Naive B cell (primary cell): Measurements from ENCODE around the gene TUBB1. TPM values are rescaled to one million over a fixed set of nuclear protein-coding genes. Genes with fewer than 3 reads are reported as not detected.

Experiments
- ATAC-seq, 2 donors: fragments of 150-1000 bp; cut with Tn5 transposase; 2 replicates each; pipeline ENCODE4 v1.10.0; 2021; ENCODE audit warnings: low read depth in 2 of 2, mild to moderate bottlenecking in 2 of 2, moderate library complexity in 2 of 2
- DNase-seq: peaks from one replicate; pipeline ENCODE4 v3.0.0; 2022
- H3K27ac Mint-ChIP-seq, 6 donors: one replicate each; pipeline ENCODE4 v1.8.0; 2020 to 2022; ENCODE audit warnings: mild to moderate bottlenecking in 6 of 6, mixed read lengths in 6 of 6, moderate library complexity in 5 of 6, inconsistent platforms in 2 of 6
- H3K27me3 Mint-ChIP-seq, 3 donors: one replicate each; pipeline ENCODE4 v1.8.0; 2021 to 2022; ENCODE audit warnings: mixed read lengths in 3 of 3, mild to moderate bottlenecking in 1 of 3
- H3K36me3 Mint-ChIP-seq, 2 donors: one replicate each; pipeline ENCODE4 v1.8.0; 2020 to 2022; ENCODE audit warnings: mixed read lengths in 2 of 2, inconsistent platforms in 1 of 2, mild to moderate bottlenecking in 1 of 2
- H3K4me1 Mint-ChIP-seq, 3 donors: one replicate each; pipeline ENCODE4 v1.8.0; 2020 to 2022; ENCODE audit warnings: mixed read lengths in 3 of 3, inconsistent platforms in 1 of 3, mild to moderate bottlenecking in 1 of 3, moderate library complexity in 1 of 3
- H3K4me3 Mint-ChIP-seq, 8 donors: one replicate each; pipeline ENCODE4 v1.8.0; 2020 to 2022; ENCODE audit warnings: mild to moderate bottlenecking in 8 of 8, mixed read lengths in 8 of 8, moderate library complexity in 8 of 8, inconsistent platforms in 2 of 8
- H3K9me3 Mint-ChIP-seq, 7 donors: one replicate each; pipeline ENCODE4 v1.8.0; 2020 to 2022; ENCODE audit warnings: mixed read lengths in 7 of 7, mild to moderate bottlenecking in 5 of 7, inconsistent platforms in 2 of 7, moderate library complexity in 1 of 7
- polyA plus RNA-seq, 6 donors: library from polyadenylated mRNA; unstranded; fragments of 300-500 nt; fragmentation: Illumina TruSeq; gene quantifications; one replicate each; pipeline ENCODE4 v1.2.3, GENCODE V29; 2021; ENCODE audit warnings: low read depth in 6 of 6

TUBB1 gene
- polyA plus RNA-seq, 6 donors from 2014 or later: 2.5 to 16.4 (median 11.0) TPM

GRCh38 chr20:59023616-59024015, 4.4 kb downstream of the TUBB1 start:
- peak overlapping the region in 2 of 6 donors; percentile 38 to 67 for H3K27ac Mint-ChIP-seq
- H3K9me3 Mint-ChIP-seq: no peaks in the 10 kb centered on the region
- ATAC-seq (no peak), DNase-seq (no peak)
- peaks cover 0 to 18% of the 10 kb centered on the region in 2 donors for H3K36me3 Mint-ChIP-seq
- H3K4me1 Mint-ChIP-seq: peaks cover 17 to 31% (median 26%) of the 10 kb centered on the region in 3 donors
- no peaks in the 10 kb centered on the region for H3K27me3 Mint-ChIP-seq
- H3K4me3 Mint-ChIP-seq: no peak overlapping the region

- no peak overlapping the region for H3K27ac Mint-ChIP-seq
- no peaks in the 10 kb centered on the region for H3K9me3 Mint-ChIP-seq
- no peaks in the 10 kb centered on the region for H3K27me3 Mint-ChIP-seq
- DNase-seq (no peak), ATAC-seq (no peak)
- H3K4me3 Mint-ChIP-seq: no peak overlapping the region
- H3K36me3 Mint-ChIP-seq: peaks cover 0 to 18% of the 10 kb centered on the region in 2 donors
- H3K4me1 Mint-ChIP-seq: peaks cover 17 to 35% (median 31%) of the 10 kb centered on the region in 3 donors
Measured at GRCh38 chr20:59024111-59024530, 4.9 kb downstream of the TUBB1 start.

GRCh38 chr20:59025086-59025485, 5.9 kb downstream of the TUBB1 start:
- Mint-ChIP-seq H3K27me3 (no peaks in the 10 kb centered on the region), H3K9me3 (no peaks in the 10 kb centered on the region), H3K27ac (no peak overlapping the region), H3K4me3 (no peak overlapping the region), H3K4me1 (peaks cover 22 to 42% (median 41%) of the 10 kb centered on the region in 3 donors), H3K36me3 (peaks cover 0 to 18% of the 10 kb centered on the region in 2 donors)
- no peak for DNase-seq
- no peak for ATAC-seq

GRCh38 chr20:59025511-59025910, 6.3 kb downstream of the TUBB1 start:
- no peak overlapping the region for H3K4me3 Mint-ChIP-seq
- peaks cover 0 to 18% of the 10 kb centered on the region in 2 donors for H3K36me3 Mint-ChIP-seq
- H3K4me1 Mint-ChIP-seq: peaks cover 25 to 46% (median 45%) of the 10 kb centered on the region in 3 donors
- H3K27me3 Mint-ChIP-seq: no peaks in the 10 kb centered on the region
- H3K9me3 Mint-ChIP-seq: no peaks in the 10 kb centered on the region
- no peak for DNase-seq
- no peak for ATAC-seq
- H3K27ac Mint-ChIP-seq: peak overlapping the region in 2 of 6 donors; percentile 75 to 78

DNA sequence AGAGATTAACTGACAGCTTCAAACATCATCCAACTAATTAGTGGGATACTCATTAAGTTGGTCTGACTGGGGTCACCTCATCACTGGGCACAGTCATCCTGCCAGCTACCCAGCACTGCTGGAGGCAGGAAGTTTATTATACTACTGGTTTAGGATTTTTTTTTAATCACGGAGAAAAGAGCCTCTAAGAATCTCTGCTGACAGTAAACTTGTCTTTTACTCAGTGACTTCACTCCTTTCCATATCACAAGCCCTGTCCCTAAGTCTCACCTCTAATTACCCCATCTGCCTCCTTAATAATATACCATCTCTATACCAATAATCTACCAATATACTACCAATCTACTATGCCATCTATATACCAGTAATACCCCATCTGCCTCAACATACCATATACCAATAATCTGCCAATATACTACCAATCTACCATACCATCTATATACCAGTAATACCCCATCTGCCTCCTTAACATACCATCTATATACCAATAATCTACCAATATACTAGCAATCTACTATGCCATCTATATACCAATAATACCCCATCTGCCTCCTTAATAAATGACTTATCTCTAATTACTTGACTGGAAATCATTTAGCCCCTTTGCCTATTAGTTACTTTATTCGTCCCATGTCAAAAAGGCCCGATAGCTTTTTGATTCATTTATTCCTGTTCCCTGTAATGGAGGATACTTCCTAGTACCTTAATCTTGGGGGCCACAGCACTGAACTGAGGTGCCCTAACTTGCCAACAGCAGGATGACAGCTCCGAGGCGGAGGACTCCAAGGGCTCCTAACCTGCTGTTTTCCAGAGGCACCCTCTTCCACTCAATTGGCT, 7.9 kb downstream of the TUBB1 start:
- no peaks in the 10 kb centered on the region for H3K27me3 Mint-ChIP-seq
- peak overlapping the region in 1 of 8 donors; percentile 15 for H3K4me3 Mint-ChIP-seq
- ATAC-seq (no peak), DNase-seq (no peak)
- H3K36me3 Mint-ChIP-seq: peaks cover 0 to 18% of the 10 kb centered on the region in 2 donors
- no peaks in the 10 kb centered on the region for H3K9me3 Mint-ChIP-seq
- peaks cover 33 to 57% (median 51%) of the 10 kb centered on the region in 3 donors for H3K4me1 Mint-ChIP-seq
- H3K27ac Mint-ChIP-seq: peak overlapping the region in 5 of 6 donors; percentile 2 to 30 (median 10)

GRCh38 chr20:59027741-59028320, 8.6 kb downstream of the TUBB1 start:
- ATAC-seq (no peak), DNase-seq (no peak)
- Mint-ChIP-seq H3K4me3 (no peak overlapping the region), H3K27me3 (no peaks in the 10 kb centered on the region), H3K4me1 (peaks cover 36 to 60% (median 52%) of the 10 kb centered on the region in 3 donors), H3K27ac (peak overlapping the region in 1 of 6 donors; percentile 6), H3K9me3 (no peaks in the 10 kb centered on the region), H3K36me3 (peaks cover 0 to 12% of the 10 kb centered on the region in 2 donors)

GRCh38 chr20:59028812-59029211, 9.6 kb downstream of the TUBB1 start:
- no peak for DNase-seq
- no peak for ATAC-seq
- Mint-ChIP-seq H3K27me3 (no peaks in the 10 kb centered on the region), H3K4me1 (peaks cover 37 to 58% (median 51%) of the 10 kb centered on the region in 3 donors), H3K4me3 (peak overlapping the region in 3 of 8 donors; percentile 3 to 68 (median 60)), H3K9me3 (no peaks in the 10 kb centered on the region), H3K27ac (peak overlapping the region in 2 of 6 donors; percentile 18 to 42), H3K36me3 (peaks cover 0 to 11% of the 10 kb centered on the region in 2 donors)

DNA sequence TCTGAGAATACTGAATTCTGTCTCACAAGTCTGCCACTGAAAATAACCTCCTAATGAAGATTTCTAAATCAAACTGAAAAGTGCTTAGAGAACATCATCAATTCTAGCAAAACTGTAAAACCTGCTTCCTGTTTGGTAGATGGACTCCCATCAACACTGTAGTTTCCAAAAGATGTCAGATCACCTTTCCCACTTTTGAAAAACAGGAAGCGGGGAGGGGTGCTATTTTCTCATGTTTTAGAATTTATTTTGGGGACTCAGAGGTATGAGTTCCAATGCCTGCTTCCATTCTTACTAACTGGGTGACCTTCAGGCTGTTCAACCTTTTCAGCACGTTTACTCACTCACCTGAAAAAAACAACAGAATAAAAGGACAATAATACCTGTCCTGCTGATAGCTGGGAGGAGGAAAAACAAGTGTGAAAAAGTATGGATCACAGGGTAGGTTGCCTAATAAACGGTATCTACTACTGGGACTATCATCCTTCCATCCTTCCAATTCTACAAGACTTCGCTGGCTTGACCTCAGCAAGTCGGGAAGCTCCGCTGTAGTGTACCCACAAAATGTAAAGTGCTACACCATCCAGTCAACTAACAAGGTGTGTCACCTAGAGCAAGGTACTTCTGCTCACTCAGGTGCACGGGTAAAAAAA, 11.8 kb downstream of the TUBB1 start:
- DNase-seq (no peak), ATAC-seq (no peak)
- Mint-ChIP-seq H3K36me3 (peaks cover 8 to 24% of the 10 kb centered on the region in 2 donors), H3K4me1 (peaks cover 26 to 56% (median 43%) of the 10 kb centered on the region in 3 donors), H3K27ac (peak overlapping the region; percentile 61 to 98 (median 94)), H3K27me3 (no peaks in the 10 kb centered on the region), H3K4me3 (peak overlapping the region; percentile 81 to 97 (median 94)), H3K9me3 (no peaks in the 10 kb centered on the region)

GRCh38 chr20:59031564-59032022, 12.4 kb downstream of the TUBB1 start:
- Mint-ChIP-seq H3K4me3 (peak overlapping the region; percentile 81 to 97 (median 94)), H3K27me3 (no peaks in the 10 kb centered on the region), H3K9me3 (no peaks in the 10 kb centered on the region), H3K4me1 (peaks cover 26 to 54% (median 42%) of the 10 kb centered on the region in 3 donors), H3K27ac (peak overlapping the region; percentile 89 to 98 (median 94)), H3K36me3 (peaks cover 9 to 24% of the 10 kb centered on the region in 2 donors)
- ATAC-seq (no peak), DNase-seq (no peak)

DNA sequence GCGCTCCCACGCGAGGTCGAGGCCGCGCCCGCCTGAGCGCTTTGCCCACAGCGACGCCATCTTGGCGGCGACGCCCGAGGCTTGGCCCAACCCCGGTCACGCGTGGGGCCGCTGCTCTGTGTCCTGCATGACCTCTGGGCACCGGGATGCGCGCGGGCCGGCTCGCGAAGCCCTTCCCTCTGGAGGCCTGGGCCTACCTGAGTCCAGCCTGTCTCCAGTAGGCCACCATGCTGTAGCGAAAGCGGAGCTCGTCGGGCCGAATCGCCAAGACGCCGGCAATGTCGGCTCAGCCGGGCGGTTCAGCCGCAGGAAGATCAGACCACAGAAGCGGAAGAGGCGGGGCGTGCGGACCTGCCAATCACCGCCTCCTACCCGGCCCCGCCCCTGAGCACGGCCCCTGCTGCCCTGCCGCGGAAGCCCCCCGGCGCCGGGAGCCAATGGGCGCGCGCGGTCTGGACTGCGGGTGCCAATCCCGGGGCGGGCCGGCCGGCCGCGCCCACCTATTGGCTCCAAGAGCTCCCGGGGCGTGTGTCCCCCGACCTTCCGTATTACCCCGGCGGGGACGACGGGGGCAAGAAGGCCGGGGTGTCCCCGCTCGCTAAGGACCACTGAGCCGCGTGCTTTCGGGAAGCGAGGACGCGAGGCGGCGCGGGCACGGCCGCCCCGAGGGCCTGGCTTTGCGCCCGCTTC, 12.9 kb downstream of the TUBB1 start, which contains the start of gene ATP5F1E:
Gene ATP5F1E (minus strand): TSS at position 313 of the 690 bp plus-strand sequence. CDS start 84 bp downstream, at position 229.
- ATAC-seq: peak; percentile 91

DNA sequence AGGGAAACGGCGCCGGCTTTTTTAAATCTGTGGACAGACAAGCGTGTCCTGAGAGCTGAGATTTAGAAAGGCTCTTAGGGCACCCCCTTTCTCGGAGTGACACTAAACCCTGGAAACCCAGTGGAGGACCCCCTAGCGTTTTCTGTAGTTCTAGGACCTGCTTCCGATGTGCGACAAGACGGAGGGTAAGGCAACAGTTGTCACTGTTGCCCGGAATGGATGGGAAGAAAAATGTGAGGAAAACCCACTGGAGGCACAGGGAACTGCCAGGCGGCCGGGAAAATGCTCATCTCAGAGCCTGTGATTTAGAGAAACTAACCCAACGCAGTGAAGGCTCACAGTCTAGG, 13.5 kb downstream of the TUBB1 start:
- Mint-ChIP-seq H3K27me3 (no peaks in the 10 kb centered on the region), H3K27ac (peak overlapping the region; percentile 91 to 99 (median 98)), H3K4me3 (peak overlapping the region; percentile 81 to 95 (median 92)), H3K4me1 (peaks cover 23 to 43% (median 31%) of the 10 kb centered on the region in 3 donors), H3K9me3 (no peaks in the 10 kb centered on the region), H3K36me3 (peaks cover 18 to 20% of the 10 kb centered on the region in 2 donors)
- peak in 1 of 2 donors; percentile 33 for ATAC-seq
- no peak for DNase-seq

More for the DNA sequence above, 12.9 kb downstream of the TUBB1 start, which contains the start of gene ATP5F1E:
- no peaks in the 10 kb centered on the region for H3K9me3 Mint-ChIP-seq
- peaks cover 15 to 25% of the 10 kb centered on the region in 2 donors for H3K36me3 Mint-ChIP-seq
- H3K27me3 Mint-ChIP-seq: no peaks in the 10 kb centered on the region
- DNase-seq: peak; percentile 98
- peak within 1 kb of the TSS; percentile 93 to 99 (median 98) for H3K27ac Mint-ChIP-seq
- peak within 1 kb of the TSS; percentile 81 to 97 (median 94) for H3K4me3 Mint-ChIP-seq
- peaks cover 25 to 48% (median 37%) of the 10 kb centered on the region in 3 donors for H3K4me1 Mint-ChIP-seq

GRCh38 chr20:59033093-59033492, 13.9 kb downstream of the TUBB1 start:
- peak overlapping the region in 7 of 8 donors; percentile 81 to 95 (median 91) for H3K4me3 Mint-ChIP-seq
- H3K27me3 Mint-ChIP-seq: no peaks in the 10 kb centered on the region
- H3K27ac Mint-ChIP-seq: peak overlapping the region in 5 of 6 donors; percentile 94 to 99 (median 98)
- no peaks in the 10 kb centered on the region for H3K9me3 Mint-ChIP-seq
- no peak for DNase-seq
- H3K36me3 Mint-ChIP-seq: peaks cover 18 to 19% of the 10 kb centered on the region in 2 donors
- no peak for ATAC-seq
- peaks cover 23 to 42% (median 29%) of the 10 kb centered on the region in 3 donors for H3K4me1 Mint-ChIP-seq
